Sigmoid colon (tissue), 4 donors: ENCODE data around the gene TANK.

Experiments used
- EP300 ChIP-seq, 4 donors: sonication (generic); formaldehyde crosslinking; IDR thresholded peaks; one replicate each; pipeline ENCODE4 v1.6.1; 2017; ENCODE audit warnings: antibody characterized with exemption in 4 of 4
- POLR2A ChIP-seq, 2 donors: fragments of 450-650 bp; IDR thresholded peaks; one replicate each; pipeline ENCODE4 v1.6.1; 2016; ENCODE audit warnings: antibody characterized with exemption in 2 of 2, mild to moderate bottlenecking in 2 of 2, moderate library complexity in 2 of 2
- TF ChIP-seq, protein P1 (sequence below), 4 experiments: fragments of 450-650 bp in 3 of 4; fragments of 200-600 bp in 1 of 4; IDR thresholded peaks; one replicate each; pipeline ENCODE4 v1.5.1; 2016 to 2019; ENCODE audit warnings: antibody characterized with exemption in 4 of 4, mild to moderate bottlenecking in 3 of 4, moderate library complexity in 2 of 4

DNA sequence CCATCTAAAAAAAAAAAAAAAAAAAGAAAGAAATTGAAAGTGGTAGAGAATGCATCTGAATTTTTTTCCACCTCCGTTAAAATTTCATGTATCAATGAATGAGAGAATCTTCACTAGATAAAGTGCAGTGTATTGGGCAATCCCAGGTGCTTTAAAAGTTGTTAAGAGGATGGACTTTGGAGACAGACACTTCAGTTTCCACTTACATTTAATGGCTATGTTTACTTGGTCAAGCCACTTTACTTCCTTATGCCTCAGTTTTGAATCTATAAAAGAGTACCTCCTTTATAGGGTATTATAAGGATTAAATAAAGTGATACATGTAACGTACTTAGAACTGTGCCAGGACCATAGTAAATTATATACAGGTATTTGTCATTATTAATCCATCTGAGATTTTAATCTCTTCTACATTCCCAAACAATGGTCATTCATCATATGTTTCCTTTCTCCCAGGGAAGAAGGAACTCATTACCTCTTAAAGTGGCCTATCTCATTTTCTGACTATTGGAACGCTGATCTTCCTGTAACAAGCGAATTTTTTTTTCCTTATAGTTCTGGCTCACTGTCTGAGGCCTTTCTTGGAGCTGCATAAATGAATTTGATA lies 29.1 kb upstream of the TANK start:
- TF ChIP-seq, protein P1, sequence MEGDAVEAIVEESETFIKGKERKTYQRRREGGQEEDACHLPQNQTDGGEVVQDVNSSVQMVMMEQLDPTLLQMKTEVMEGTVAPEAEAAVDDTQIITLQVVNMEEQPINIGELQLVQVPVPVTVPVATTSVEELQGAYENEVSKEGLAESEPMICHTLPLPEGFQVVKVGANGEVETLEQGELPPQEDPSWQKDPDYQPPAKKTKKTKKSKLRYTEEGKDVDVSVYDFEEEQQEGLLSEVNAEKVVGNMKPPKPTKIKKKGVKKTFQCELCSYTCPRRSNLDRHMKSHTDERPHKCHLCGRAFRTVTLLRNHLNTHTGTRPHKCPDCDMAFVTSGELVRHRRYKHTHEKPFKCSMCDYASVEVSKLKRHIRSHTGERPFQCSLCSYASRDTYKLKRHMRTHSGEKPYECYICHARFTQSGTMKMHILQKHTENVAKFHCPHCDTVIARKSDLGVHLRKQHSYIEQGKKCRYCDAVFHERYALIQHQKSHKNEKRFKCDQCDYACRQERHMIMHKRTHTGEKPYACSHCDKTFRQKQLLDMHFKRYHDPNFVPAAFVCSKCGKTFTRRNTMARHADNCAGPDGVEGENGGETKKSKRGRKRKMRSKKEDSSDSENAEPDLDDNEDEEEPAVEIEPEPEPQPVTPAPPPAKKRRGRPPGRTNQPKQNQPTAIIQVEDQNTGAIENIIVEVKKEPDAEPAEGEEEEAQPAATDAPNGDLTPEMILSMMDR (IDR thresholded peaks at IDR 0.05), result no peak
- TF ChIP-seq POLR2A (IDR thresholded peaks at IDR 0.05), result no peak
- no peak for TF ChIP-seq EP300 (IDR thresholded peaks at IDR 0.05)
